Astrocyte (in vitro differentiated cells and primary cell): ENCODE data around the gene CELF4. TPM values are rescaled to one million over a fixed set of nuclear protein-coding genes. Genes with fewer than 3 reads are reported as not detected.
A peak's percentile ranks its signal among the peaks of the same experiment; 100 is the strongest.

Source experiments
- DNase-seq: peaks from one replicate; pipeline ENCODE4 v3.0.0-alpha.2; 2010; ENCODE audit warnings: low read depth
- FAIRE-seq: peaks from 2 replicates; lab custom pipeline; 2011; peaks lifted over from hg19 to GRCh38; lab: Jason Lieb, UNC
- H2AFZ ChIP-seq: 2 replicates; pipeline ENCODE4 v1.6.0; 2012; ENCODE audit warnings: low read depth, low read length, inconsistent platforms
- H3K27ac ChIP-seq: 2 replicates; pipeline ENCODE4 v1.5.1; 2011; ENCODE audit warnings: low read depth, low read length, inconsistent platforms
- H3K27me3 ChIP-seq: 2 replicates; pipeline ENCODE4 v1.6.0; 2011; ENCODE audit warnings: low read length, inconsistent platforms; ENCODE audit not compliant: insufficient read depth
- H3K36me3 ChIP-seq: 2 replicates; pipeline ENCODE4 v1.5.1; 2011; ENCODE audit warnings: low read length, inconsistent platforms; ENCODE audit not compliant: insufficient read depth
- H3K4me1 ChIP-seq: 2 replicates; pipeline ENCODE4 v1.5.1; 2011; ENCODE audit warnings: low read length, inconsistent platforms; ENCODE audit not compliant: insufficient read depth
- H3K4me2 ChIP-seq: 2 replicates; pipeline ENCODE4 v1.6.0; 2012; ENCODE audit warnings: low read length, inconsistent platforms
- H3K4me3 ChIP-seq: 2 replicates; pipeline ENCODE4 v1.5.1; 2011; ENCODE audit warnings: low read depth, mild to moderate bottlenecking, low read length, inconsistent platforms; ENCODE audit not compliant: insufficient read depth
- H3K79me2 ChIP-seq: 2 replicates; pipeline ENCODE4 v1.6.0; 2012; ENCODE audit warnings: mild to moderate bottlenecking, low read length, inconsistent platforms; ENCODE audit not compliant: insufficient read depth
- H3K9ac ChIP-seq: 2 replicates; pipeline ENCODE4 v1.6.0; 2012; ENCODE audit warnings: mild to moderate bottlenecking, low read length, inconsistent platforms
- H3K9me3 ChIP-seq: 2 replicates; pipeline ENCODE4 v1.5.1; 2012; ENCODE audit warnings: low read depth, mild to moderate bottlenecking, low read length, inconsistent platforms; ENCODE audit not compliant: insufficient read depth
- H4K20me1 ChIP-seq: 2 replicates; pipeline ENCODE4 v1.6.0; 2012; ENCODE audit warnings: low read length, inconsistent platforms; ENCODE audit not compliant: insufficient read depth
- H3K27ac Mint-ChIP-seq: one replicate; pipeline ENCODE4 v1.8.0; 2021; ENCODE audit warnings: mild to moderate bottlenecking, mixed read lengths; ENCODE audit not compliant: unreplicated experiment
- H3K27me3 Mint-ChIP-seq: one replicate; pipeline ENCODE4 v1.8.0; 2021; ENCODE audit warnings: low read depth, mixed read lengths; ENCODE audit not compliant: unreplicated experiment
- H3K36me3 Mint-ChIP-seq: one replicate; pipeline ENCODE4 v1.8.0; 2021; ENCODE audit warnings: low read depth, mixed read lengths; ENCODE audit not compliant: unreplicated experiment
- H3K4me1 Mint-ChIP-seq: one replicate; pipeline ENCODE4 v1.8.0; 2021; ENCODE audit warnings: low read depth, mixed read lengths; ENCODE audit not compliant: unreplicated experiment
- H3K4me3 Mint-ChIP-seq: one replicate; pipeline ENCODE4 v1.8.0; 2021; ENCODE audit warnings: mild to moderate bottlenecking, moderate library complexity, mixed read lengths; ENCODE audit not compliant: unreplicated experiment
- H3K9me3 Mint-ChIP-seq: one replicate; pipeline ENCODE4 v1.8.0; 2021; ENCODE audit warnings: mild to moderate bottlenecking, mixed read lengths; ENCODE audit not compliant: unreplicated experiment
- CTCF ChIP-seq: IDR thresholded peaks from 2 replicates; pipeline ENCODE4 v1.5.1; 2011; ENCODE audit warnings: low read depth, mild to moderate bottlenecking, inconsistent platforms, low read length, moderate library complexity; ENCODE audit not compliant: insufficient read depth
- EZH2 ChIP-seq: IDR thresholded peaks from 2 replicates; pipeline ENCODE4 v1.6.1; 2012; ENCODE audit warnings: mild to moderate bottlenecking, low read length, inconsistent platforms; ENCODE audit not compliant: insufficient read depth
- total RNA-seq: library from RNA; stranded (reverse); gene quantifications from 2 replicates; pipeline ENCODE4 v1.2.1, GENCODE V29; 2021

The CELF4 gene
- total RNA-seq, 1 donor from 2014 or later: 0.16 TPM

- Mint-ChIP-seq H3K4me3 (no peak overlapping the region), H3K27ac (no peak overlapping the region), H3K27me3 (peaks cover 85% of the 10 kb centered on the region), H3K4me1 (no peaks in the 10 kb centered on the region), H3K9me3 (peaks cover 3% of the 10 kb centered on the region), H3K36me3 (no peaks in the 10 kb centered on the region)
- H3K4me3 ChIP-seq: no peak overlapping the region
- H3K27me3 ChIP-seq: peaks cover 14% of the 10 kb centered on the region
- no peaks in the 10 kb centered on the region for H3K79me2 ChIP-seq
- H3K4me2 ChIP-seq: no peak overlapping the region
- FAIRE-seq: no peak
- no peak overlapping the region for H3K9ac ChIP-seq
- no peaks in the 10 kb centered on the region for H4K20me1 ChIP-seq
- H3K4me1 ChIP-seq: no peaks in the 10 kb centered on the region
- H3K36me3 ChIP-seq: no peaks in the 10 kb centered on the region
- H2AFZ ChIP-seq: no peak overlapping the region
- DNase-seq: no peak
- H3K27ac ChIP-seq: no peak overlapping the region
- TF ChIP-seq EZH2: no peak
- TF ChIP-seq CTCF: no peak
- H3K9me3 ChIP-seq: no peaks in the 10 kb centered on the region
Measured at GRCh38 chr18:37527395-37527794, 38.2 kb downstream of the CELF4 start.

GRCh38 chr18:37525262-37525585 is 40.4 kb downstream of the CELF4 start:
- Histone ChIP-seq H3K9me3 (no peaks in the 10 kb centered on the region), H3K4me2 (no peak overlapping the region), H3K9ac (no peak overlapping the region), H3K27me3 (peaks cover 14% of the 10 kb centered on the region), H4K20me1 (no peaks in the 10 kb centered on the region), H3K4me1 (no peaks in the 10 kb centered on the region), H3K79me2 (no peaks in the 10 kb centered on the region), H2AFZ (no peak overlapping the region), H3K27ac (no peak overlapping the region), H3K4me3 (no peak overlapping the region), H3K36me3 (no peaks in the 10 kb centered on the region)
- Mint-ChIP-seq H3K27ac (no peak overlapping the region), H3K27me3 (peaks cover 83% of the 10 kb centered on the region), H3K9me3 (peaks cover 7% of the 10 kb centered on the region), H3K36me3 (no peaks in the 10 kb centered on the region), H3K4me1 (no peaks in the 10 kb centered on the region), H3K4me3 (peak overlapping the region; percentile 64)
- no peak for DNase-seq
- no peak for FAIRE-seq
- TF ChIP-seq EZH2 (no peak), CTCF (no peak)

GRCh38 chr18:37524498-37525261 is 40.9 kb downstream of the CELF4 start:
- H3K9me3 ChIP-seq: no peaks in the 10 kb centered on the region
- DNase-seq (no peak), FAIRE-seq (no peak)
- TF ChIP-seq CTCF: no peak
- no peak for TF ChIP-seq EZH2
- H3K4me1 ChIP-seq: no peaks in the 10 kb centered on the region
- H3K27me3 ChIP-seq: peaks cover 14% of the 10 kb centered on the region
- H3K4me3 ChIP-seq: no peak overlapping the region
- no peak overlapping the region for H2AFZ ChIP-seq
- Mint-ChIP-seq H3K27ac (peak overlapping the region; percentile 66), H3K4me1 (no peaks in the 10 kb centered on the region), H3K36me3 (no peaks in the 10 kb centered on the region), H3K27me3 (peaks cover 80% of the 10 kb centered on the region), H3K4me3 (peak overlapping the region; percentile 64), H3K9me3 (peaks cover 7% of the 10 kb centered on the region)
- no peak overlapping the region for H3K9ac ChIP-seq
- H3K27ac ChIP-seq: no peak overlapping the region
- no peaks in the 10 kb centered on the region for H3K79me2 ChIP-seq
- no peak overlapping the region for H3K4me2 ChIP-seq
- H3K36me3 ChIP-seq: no peaks in the 10 kb centered on the region
- H4K20me1 ChIP-seq: no peaks in the 10 kb centered on the region
